NCI-H748 (cell line): Measurements from ENCODE around the gene HOXA5.

Experiments
- DNase-seq: peaks from one replicate; lab custom pipeline; 2025; ENCODE audit not compliant: unreplicated experiment; lab: John Stamatoyannopoulos, UW

The HOXA5 gene

DNA sequence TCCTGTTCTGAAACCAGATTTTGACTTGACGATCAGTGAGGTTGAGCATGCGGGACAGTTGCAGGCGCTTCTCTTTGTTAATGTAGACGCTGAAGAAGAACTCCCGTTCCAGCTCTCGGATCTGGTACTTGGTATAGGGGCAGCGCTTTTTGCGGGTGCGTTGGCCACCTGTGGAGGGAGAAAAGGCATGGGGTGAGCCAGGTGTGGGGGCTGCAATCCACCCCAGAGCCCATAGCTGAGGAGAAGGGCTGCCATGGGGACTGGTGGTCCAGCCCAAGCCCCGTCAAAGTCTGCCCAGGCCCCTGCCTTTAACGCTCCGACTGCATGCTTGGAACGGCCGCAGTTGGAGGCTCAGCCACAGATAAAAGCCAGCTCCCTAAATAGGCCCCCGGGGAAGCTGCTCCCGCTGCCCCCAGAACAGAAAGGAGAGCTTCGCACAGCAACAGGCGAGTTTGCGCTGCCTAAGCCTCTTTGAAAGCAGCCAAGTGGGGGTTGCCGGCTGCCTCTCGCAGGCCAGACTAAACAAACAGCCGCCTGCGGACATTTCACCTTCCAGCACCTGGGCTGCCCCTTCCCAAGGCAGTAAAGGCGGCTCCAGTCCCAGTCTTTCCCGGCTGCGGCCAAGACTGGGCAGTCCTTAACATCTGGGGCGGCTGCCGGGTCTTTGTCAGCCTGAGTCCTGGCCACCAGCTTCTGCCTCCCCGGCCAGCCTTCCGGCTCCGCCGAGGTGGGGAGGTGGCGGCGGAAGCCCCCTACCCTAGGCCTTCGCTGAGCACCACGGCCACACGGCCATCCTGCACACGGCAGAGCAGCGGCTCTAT lies 39.6 kb upstream of the HOXA5 start:
- DNase-seq = peak; percentile 66

DNA sequence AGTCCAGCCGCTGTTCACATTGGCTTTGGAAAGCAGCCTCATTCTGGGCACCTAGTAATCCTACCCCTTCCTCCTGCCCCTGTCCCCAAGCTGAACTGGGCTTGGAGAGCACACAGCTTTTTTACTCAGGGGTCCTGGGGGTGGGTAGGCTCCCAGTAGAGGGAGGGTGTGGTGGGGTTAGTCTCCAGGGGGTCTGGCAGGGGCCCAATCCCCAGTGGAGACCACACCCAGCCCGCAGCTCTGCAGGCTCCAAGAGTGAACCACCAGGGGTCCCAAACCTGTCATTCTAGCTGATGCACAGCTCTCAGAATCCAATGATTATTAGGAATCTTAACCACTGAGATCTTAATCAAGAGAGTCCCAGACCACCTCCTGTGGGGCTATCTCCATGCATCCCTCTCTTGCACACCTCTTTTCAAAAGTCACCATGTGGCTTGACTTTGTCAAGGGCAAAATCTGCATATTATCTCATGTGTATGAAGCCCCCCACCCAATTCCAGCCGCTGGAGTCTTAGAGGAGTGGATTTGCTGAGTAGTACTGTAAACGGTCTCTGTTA lies 38.9 kb upstream of the HOXA5 start:
- no peak for DNase-seq

DNA sequence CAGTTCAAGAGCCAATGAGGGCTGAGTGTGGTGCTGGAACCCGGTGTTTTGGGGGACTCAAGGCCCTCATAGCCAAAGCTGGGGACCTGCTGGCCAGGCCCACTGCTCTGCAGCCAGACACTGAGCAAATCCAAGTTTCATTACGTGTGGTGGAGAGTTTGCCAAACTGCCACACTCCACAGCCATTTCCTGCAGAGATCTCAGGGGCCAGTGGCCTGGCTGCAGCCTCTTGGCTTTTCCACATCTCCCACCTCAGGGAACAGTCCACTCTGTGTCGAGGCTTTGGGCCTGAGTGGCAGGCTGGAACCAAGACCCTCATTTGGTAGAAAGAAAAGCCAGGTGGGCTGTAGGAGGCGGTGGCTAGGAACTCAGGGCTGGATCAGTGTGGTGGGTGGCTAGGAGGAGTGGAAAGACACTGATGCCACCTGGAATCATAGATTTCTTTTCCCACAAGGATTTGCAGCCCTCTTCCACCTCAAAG lies 38.4 kb upstream of the HOXA5 start:
- DNase-seq = no peak

DNA sequence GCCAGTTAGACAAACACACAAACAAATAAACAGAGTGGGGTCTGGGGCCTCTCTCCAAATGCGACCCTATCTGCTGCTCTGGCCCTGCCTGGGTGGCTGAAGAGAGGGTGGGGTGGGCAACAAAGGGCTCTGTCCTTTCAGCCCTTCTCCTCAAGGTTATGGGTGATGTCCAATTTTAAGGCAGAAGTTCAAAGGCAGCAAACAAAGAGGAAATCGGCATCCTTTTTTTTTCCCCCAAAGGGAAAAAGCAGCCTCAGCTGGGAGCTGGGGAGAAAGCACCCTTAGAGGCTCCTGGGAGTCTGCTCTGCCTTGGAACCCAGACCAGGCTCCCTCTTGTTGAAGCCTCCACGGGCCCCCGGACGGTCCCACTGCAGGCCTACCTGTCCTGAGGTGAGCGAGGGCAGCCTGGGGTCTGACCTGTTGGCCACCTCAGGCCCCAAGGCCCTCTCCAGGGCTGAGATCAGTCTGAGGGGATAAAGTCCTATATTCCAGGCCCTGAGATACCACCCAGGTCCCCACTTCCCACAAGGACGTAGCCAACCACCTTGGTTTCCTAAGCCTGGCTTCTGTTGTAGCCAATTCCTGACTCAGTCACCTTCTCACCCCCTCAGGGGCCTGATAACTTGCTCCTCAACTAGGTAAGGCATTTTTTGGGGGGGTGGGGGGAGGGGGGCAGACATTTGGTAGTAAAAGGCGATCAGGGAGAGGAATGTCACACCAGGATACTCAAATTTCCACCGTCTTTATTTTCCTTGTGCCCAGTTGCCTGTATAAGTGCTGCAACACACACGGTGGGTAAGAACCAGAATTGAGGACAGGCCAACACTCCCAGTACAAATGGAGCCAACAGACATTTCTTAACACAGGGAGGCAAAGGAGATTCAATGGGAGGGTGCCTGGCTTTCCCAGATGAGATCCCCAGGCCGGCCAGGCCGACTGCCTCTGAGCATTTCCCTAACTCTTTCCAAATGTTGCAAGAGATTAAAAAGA lies 37.2 kb upstream of the HOXA5 start:
- no peak for DNase-seq

DNA sequence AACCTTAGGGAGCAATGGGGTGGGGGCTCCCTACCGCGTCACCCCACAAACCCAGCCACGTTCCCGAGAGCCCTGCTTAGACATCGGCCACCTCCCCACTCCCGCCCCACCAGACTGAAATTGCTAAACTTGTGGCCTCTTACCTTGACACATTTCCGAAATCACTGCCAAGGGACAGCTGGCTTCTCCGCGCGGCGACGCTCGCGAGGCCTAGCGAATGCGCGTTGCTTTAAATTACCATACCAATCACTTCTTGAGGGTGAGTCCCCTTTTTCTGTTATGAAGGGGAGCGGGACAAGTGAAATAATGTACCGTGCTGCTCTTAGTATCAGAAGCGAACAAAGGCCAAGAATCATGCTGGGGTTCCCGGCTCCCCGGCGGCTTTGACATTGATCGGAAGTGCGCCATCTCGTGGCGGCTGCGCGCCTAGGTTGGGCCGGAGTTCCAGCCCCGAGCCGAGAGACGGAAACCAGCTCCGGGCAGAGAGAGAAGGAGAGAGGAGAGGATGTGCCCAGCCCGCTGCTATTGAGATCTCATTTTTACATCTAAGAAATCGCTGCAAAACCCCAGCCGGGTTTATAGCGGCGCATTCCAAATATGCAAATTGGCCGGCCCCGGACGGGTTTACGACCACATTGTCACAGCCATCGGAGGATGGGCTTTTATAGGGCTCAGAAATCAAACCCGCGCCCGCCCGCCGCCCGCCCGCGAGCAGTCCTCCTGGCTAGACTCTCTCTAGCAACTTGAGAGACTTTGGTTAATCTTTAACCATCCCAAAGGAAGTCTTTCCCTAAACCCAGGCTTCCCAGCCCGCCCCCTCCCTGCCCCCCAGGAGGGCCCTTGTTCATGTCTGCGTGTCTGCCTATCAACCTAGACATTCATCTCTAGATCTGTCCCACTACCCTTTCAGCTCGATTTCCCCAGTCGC lies 36.3 kb upstream of the HOXA5 start:
- DNase-seq = no peak

DNA sequence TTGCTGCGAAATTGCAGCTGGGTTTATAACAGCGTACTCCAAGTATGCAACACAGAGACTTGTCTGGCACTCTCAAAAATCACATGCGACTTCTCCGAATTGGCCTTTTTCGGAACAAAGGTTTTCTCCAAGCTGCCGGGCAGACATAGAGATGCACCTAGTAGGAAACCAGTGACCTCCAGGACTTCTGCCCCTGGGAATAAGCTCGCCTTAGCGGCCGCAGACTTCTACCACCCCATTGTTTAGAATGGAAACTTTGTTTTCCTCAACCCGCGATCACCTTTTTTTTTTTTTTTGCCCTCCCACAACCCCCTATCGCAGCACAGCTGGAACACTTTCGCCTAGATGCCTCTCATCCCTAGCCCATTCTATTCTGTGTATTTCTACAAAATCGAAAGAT lies 35.5 kb upstream of the HOXA5 start:
- no peak for DNase-seq

DNA sequence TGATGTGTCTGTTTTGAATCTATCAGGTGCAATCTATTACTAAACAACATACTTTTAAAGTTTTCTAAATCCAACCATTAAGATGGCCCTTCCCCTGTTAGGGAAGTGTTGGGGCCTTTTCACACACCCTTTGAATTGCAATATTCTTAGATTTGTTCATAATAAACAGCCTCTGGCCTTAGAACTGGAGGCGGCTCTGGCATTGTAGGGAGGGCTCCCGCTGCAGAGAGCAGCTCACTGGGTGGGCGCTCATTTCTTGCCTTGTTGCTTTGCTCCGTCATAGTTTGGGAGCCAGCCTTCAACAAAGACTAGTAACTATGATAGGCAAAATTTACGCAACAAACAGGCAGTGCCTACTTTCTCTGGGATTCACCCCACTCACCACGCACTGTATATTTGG lies 34.9 kb upstream of the HOXA5 start:
- no peak for DNase-seq

DNA sequence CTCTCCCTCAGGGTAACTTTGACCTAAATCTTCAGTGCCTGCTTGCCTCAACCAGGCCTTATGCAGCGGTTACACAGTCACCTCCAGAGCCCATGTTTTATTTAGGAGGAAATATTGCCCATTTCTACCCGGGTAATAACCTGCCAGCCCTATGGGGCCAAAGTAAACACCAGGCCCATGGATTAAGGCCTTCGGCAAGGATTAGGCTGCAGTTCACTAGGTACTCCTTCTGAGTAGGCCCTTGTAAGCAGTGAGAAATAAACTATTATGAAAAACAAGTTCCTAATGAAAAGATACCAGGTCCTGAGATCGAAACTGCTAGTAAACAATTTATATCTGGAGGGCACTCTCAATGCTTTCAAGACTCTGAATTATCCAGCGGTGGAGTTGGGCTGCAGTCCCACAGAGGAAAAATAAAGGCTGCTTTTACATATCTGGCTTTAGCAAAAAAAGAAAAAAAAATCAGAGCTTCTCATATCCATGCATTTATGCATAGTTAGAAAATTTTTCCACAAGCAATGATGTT lies 34.4 kb upstream of the HOXA5 start:
- no peak for DNase-seq

DNA sequence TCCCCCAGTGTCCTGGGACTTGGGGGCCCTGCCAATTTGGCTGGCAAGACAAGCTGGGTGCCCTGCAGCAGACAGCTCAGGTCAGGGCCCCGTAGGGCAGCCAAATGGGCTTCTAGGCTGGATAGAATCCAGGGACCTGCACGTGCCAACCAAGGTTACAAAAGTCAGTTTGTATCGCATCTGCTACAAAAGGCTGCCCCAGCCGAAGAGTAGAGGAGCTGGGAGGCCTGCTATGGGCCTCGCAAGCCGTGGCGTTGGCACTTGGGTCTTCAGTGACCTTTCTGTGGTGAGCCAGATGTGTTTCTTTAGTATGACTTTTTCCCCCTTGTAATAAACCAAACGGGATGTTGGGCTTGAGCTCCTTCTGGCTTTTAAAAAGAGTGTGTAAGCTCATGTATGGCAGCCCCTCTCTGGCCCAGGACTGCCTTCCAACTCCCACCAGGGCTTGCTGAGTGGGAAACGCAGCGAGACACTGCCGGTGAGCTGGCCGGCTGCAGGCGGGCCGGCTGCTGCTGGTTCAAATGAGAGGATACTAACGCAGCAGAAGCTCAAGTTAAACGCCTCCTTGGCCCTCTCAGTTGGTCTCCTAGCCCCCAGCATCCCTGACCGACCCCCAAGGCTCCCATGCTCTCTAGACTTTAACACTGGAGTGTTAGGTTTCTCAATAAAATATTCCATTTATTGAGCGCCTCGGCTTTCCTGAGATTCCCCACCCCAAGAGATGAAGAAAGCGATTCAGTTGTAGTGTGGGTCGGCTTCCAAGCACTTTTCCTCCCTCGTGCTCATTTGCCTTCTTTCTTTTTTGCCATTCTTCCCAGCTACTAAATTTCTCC lies 33.7 kb upstream of the HOXA5 start:
- no peak for DNase-seq

DNA sequence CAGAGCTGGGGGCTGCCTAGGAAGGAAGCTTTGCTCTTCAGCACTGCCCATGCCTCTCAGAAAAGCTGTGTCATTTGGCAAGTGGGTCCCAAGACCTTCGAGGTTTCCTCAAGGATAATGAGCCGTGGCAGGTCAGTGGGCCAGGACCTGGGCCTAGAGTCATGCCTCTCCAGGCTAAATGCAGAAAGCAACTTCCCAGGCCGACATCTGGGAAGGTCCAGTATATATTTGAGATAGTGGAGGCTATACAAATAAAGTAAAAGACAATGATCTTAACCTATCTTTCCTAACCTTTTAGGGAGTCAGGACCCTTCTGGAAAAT lies 33.0 kb upstream of the HOXA5 start:
- DNase-seq = no peak

DNA sequence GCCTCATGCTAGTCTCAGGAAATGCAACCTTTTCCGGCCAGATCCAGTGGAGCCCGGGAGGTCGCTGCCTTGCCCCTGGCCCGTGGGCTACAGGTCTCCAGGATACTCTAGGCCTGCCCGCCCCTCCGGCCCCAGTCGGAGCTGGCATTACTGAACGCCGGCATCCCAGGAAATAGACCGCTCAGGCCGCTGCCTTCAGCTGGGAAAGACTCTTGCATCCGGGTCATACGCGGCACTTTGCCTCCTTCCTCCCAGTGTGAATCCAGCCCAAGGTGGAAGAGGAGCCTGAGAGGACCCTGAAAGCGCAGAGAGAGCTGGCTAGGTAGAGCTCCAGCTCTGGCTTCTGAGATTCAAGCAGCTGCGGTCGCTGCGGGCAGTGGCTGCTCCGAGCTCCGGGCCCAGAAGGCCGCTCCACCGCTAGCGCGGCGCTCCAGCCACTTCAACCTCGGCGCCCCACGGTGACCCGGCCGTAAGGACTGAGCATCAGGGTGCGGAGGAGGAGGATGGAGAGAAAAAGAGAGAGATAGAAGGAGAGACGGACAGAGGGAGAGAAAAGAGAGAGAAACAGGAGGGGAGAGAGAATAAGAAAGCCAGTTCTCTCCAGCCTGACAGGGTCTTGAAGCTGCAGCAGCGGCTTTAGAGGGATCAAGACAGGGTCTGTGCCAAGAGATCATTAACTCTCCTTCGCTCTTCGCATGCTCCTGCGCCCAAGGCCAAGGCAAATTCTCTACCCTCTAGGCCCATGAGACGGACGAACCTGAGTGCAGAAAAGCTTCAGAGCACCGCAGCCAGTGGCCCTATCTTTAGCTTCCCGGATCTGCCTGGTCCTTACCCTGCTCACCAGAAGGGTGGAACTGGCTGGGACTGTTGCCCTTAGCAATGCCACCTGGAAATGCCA lies 32.4 kb upstream of the HOXA5 start:
- DNase-seq = peak; percentile 5

DNA sequence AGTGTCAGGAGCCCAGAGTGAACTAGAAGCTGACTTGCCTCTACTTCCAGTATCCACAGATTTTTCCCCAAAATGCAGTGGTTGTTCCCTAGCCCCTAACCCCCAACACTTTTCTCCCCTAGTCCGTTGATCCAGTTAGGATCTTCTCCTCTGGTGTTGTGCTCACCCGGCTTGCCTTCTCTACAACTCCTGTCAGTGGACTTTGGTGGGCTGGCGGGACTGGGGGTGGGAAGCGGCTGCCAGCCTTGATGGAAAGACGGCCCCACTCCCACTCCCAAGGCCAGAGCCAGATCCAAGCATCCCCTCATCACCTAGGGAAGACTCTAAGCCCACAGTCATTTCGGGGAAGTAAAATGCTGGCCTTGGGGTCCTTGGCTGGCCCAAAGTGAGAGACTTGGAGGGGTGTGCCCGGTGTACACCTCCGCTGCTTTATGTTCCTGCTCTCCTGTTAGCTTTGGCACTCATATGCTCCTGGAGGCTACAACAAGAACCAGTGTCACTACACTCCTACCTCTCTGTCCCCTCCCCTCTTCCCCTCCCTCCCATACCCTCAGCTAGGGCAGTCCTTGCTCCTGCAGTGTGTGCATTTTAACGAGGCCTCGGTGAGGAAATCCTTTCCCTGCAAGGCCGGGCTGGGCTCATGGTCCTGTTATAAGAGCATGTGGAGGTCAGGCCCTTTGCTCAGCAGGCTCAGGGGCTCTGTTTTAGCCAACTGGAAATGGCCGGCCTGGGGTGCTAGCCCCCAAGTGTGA lies 31.6 kb upstream of the HOXA5 start:
- no peak for DNase-seq

DNA sequence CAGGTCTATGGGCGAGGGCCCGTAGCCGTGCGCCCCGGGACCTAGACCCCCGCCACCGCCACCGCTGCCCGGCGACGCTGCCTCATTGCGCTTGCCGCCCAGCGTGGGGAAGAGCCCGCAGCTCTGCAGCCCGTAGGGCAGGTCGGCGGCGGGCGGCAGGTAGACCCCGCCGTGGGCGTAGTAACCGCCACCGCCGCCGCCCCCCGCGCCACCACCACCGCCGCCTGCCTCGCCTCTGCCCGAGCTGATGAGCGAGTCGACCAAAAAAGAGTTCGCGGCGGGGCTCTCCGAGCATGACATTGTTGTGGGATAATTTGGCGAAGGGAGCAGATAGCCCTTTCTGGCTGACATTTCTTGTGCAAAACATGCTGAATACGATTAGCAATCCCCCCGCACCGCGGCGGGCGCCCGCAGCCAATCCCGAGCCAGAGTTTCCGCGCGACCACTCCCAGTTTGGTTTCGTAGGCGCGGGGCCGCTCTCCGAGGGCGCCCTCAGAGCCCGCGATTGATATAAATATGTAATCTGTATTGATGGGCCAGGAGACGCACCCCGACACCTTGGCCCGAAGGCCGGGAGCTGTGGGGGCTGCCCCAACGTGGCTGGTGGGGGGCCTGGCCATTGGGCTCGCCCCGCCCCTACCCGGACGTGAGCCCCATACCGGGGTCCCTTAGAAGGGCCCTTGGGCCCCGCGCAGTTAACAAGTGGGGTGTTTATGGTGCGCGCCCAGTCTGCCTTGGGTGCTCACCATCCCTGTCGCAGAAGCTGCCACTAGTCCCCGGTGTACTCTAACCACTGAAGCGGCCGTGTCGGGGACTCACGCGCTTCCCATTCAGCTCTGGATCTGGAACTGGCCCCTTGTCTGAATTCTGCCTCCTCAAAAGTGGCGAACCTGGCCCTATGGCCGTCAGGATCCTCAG lies 30.7 kb upstream of the HOXA5 start, which contains the start of gene HOXA10:
TSS of gene HOXA10 (minus strand) at position 365 of the 918 bp plus-strand sequence. CDS start at position 351, 14 bp downstream.
- peak; percentile 75 for DNase-seq

DNA sequence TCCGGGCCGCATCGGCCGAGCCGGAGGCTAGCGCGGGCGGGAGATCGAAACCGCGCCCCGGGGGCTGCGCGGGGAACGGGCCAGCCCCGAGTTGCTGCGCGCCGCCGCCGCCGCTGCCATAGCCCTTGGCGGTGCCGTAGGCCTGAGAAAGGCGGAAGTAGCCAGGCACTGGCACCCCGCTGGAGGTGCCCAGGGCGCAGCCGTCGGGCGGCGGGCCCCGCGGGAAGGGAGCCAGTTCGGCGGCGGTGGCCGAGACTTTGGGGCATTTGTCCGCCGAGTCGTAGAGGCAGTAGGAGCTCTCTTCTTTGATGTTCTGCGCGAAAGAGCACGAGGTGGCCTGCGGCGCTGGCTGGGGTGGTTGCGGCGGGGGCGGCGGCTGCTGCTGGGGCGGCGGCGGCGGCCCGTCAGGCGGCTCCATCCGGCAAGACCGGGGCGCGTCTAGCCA lies 30.1 kb upstream of the HOXA5 start:
- DNase-seq = peak; percentile 76

DNA sequence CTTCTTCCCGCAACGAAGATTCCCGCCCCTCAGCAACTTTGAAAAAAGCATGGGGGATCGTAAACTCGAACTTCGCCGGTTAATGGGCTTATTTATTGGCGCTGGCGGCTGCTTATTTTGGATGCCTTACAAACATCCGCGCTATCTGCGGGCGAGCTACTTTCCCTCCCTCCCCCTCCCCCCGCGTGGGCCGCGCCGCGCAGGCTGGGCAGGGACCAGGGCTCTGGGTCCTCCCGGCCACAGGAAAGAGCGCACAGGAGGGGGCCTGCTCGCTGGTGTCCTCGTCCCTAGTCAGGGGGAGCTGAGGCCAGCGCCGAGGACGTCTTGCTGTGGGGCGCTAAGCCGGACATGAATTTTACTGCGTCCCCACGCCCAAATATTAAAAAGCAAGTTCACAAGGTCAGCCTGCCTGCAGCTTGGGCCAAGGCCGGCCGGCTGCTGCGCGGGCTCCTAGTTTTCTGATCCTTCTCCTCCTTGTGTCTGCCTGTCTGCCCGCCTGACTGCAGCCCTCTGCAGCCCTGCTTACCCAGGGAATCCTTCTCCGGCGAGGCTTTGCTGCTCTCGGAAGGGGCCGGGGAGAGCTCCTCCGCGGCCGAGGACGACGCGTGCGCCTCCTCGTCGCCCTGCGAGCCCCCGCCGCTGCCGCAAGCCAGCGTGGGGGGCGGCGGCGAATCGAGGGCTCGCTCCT lies 29.5 kb upstream of the HOXA5 start:
- peak; percentile 78 for DNase-seq

DNA sequence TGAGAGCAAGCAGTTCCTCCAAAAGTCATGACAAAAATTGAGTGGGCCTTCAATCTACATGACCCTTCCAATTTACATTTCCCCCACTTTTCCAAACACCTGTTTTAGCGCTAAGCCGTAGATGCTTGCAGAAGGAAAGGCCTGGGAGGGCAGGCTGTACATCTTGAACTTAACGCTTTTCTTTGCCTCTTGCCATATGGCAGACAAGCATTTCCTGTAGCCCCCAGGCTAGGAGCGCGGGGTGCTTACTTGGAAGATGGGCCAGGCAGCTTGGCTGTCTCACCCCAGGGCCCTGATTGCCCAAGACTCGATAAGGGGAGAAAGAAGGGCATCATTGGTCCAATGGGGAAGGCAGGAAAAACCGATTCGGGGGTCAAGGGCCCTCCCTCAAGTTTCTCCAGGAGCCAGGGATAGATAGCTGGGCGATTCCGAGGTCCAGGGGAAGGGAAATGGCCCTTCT lies 28.9 kb upstream of the HOXA5 start:
- DNase-seq = peak; percentile 37
